Globus pallidus (tissue), 1 donor: Measurements from ENCODE around the gene MIOS.

Source experiments
- DNase-seq: peaks from one replicate; pipeline ENCODE4 v3.0.0-alpha.2; 2015; ENCODE audit warnings: low spot score

The MIOS gene

DNA sequence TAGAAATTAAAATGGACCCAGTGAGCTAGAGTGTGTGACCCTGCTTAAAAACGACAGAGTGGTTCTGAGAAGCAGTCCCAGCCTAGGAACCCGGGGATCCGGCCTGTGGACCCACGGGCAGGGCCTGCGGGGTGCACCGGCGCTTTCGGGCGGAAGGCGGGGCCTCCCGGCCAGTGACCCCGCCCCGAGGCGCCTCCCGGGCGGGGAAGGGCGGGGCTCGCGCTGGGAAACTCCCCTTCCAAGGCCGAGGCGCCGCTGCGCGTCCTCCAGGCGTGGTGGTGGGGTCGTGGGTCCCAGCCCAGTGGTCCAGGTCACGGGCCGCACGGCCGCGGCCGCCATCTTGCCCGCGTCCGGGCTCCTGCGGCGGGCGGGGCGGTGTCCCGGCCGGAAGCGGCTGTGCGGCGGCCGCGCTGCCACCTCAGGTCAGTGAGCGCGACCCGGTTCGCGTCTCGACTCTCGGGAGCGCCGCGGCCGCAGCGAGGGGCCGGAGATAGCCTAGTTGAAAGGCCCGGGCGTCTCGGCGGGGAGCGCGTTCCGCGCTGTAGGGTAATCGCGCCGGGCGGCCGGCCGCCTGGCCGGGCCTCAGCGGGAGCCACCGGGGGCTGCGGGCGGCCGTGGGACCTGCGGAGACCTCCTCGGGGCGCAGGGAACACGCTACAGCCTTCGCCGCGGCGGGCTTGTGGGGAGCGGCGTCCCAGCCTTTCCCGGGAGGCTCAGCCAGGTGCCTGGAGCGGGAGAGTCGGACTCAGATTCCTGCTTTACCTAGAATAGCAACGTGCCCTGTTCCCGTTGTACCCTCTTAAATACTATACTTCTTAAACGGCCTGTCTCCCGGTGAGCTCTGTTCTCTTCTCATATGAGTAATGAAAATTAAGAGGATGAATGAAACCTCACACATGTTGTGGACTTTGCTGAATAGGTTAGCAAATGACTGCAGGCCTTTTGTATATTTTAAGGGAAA, at the start of gene MIOS:
TSS of gene MIOS (plus strand) at position 234 of the 961 bp plus-strand sequence. CDS start 5,592 bp downstream, outside the sequence.
- DNase-seq: peak; percentile 84

DNA sequence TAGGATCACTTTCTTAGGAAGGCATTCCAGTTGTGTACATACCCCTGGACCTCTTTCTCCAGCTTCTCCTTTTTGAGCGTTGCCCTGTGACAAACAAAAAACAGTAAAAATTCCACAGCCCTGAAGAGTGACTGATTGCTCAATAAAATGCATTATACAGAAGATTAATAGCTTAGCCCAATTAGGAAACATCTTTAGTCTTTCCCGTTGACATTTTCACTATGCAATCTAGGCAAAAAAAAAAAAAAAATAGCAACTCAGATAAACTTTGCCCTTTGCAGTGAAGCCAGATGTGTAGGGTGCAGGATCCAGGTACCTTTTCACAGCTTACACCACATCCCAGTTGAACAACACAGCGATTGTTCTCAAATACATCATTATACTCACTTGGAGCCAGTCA, 48.9 kb upstream of the MIOS start:
- DNase-seq: no peak

DNA sequence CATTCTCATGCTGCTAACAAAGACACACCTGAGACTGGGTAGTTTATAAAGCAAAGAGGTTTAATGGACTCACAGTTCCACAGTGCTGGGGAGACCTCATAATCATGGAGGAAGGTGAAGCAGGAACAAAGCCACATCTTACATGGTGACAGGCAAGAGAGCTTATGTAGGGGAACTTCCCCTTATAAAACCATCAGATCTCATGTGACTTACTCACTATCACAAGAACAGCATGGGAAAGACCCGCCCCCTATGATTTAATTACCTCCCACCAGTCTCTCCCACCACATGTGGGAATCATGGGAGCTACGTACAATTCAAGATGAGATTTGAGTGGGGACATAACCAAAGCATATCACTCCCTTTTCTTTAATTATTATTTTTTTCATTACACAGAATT, 47.6 kb upstream of the MIOS start:
- no peak for DNase-seq

- no peak for DNase-seq
Observed at GRCh38 chr7:7519528-7519927, 47.2 kb upstream of the MIOS start.

DNA sequence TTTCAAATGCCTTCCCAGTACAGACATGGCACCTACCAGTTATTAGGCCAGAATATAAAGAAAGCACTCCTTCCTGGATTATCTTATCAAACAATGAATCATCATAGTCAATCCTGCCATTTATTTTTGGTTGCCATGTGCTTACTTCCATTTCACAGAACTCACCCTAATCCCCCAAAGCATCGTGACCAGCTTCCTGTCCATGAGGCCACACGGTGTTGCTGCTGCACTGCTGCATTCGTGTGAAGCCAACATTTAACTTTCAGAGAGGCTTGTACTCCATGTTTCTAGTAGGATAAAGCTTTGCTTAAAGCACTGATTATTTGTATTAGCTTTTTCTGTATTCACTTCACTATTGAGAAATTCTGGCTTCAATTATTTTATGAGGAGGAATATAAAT, 45.4 kb upstream of the MIOS start:
- DNase-seq: no peak

DNA sequence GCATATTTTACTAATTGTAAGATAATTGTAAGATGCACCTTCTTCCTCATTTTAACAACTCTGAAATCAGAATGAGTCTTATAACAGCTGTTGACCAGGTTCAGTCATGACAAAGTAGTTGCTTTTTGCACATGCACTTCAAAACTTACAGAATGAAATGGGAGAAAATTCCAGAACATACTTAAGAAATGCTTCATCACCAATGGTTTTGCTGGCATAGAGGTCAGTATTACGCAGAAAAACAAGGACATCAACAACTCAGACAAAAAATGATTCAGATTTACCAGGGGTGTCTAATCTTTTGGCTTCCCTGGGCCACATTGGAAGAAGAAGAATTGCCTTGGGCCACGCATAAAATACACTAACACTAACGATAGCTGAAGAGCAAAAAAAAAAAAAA, 44.3 kb upstream of the MIOS start:
- no peak for DNase-seq

- no peak for DNase-seq
Observed at GRCh38 chr7:7524121-7524520, 42.6 kb upstream of the MIOS start.

- DNase-seq: no peak
Observed at GRCh38 chr7:7526006-7526405, 40.7 kb upstream of the MIOS start.

GRCh38 chr7:7527047-7527446, 39.6 kb upstream of the MIOS start:
- DNase-seq: no peak

GRCh38 chr7:7529328-7529727, 37.4 kb upstream of the MIOS start:
- DNase-seq: no peak

DNA sequence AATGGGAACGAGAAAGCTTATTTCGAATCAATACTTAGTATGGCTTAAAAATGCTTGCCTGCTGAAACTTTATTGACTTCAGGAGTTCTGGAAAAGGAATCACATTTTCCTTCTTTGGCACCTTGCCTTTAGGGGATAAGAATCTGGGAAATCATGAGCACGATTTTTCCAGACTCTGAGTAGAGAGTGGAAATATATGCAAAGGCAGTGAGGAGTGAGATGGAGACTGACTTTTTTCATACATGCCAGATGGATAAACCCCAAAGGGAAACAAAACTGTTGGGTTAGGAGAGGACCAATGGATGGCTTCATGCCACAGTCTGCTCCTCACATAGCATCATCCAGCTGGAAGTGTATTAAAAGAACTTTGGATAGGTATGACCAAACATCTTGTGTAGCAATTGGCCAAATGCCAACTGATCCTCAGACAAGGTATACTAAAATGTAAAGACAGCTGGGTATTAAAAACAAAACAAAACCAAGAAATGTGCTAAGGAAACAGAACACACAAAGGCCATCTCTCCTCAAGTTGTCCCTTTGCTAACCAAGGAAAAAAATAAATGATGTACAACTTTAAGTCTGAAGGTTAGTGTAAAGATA, 32.8 kb upstream of the MIOS start:
- no peak for DNase-seq

DNA sequence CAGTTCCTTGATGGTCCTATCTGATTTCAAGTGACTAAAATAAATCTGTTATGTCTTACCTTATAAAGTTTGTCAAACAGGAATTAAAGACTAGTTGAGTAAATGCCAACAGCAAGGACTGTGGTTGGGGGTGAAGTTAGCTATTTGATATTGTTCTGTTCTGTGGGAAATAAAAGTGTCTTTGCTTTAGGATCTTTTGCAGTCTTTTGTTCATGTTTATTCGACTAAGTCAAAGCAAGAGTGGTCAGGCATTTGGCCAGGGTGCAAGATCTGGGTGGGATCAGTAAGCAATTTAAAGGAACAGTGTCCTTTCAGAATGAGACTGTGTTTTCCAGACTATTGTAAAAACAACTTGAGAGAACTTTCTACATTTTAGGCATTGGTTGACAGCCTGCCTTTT, 31.0 kb upstream of the MIOS start, which contains the start of gene COL28A1:
TSS of gene COL28A1 (minus strand) at position 183 of the 400 bp plus-strand sequence. CDS start 2,998 bp downstream, outside the sequence.
- DNase-seq: no peak

DNA sequence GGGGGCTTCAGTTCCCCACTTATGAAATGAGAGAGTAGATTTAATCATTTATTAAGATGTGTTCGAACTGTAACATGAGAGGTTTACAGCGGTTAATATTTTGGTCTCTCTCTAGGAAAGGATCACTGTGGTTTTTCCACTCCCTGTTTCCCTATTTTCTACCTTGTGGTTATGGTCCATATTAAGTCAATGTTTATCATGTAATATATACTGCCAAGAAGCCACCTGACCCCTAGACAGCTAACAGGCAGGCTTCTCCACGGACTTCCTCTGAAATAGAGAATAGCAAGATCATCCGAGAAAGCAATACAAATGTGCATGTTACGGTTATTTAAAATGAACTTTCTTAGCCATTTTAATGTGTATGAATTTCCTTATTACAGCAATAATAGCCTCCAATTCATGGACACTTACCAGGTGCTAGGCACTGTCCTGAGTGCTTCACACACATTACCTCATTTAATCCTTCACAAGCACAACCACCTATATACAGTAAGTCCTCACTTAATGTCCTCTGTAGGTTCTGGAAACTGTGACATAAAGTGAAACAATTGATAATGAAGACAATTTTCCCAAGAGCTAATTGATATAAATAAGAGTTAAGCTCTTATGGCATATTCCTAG, 30.2 kb upstream of the MIOS start:
- DNase-seq: no peak

DNA sequence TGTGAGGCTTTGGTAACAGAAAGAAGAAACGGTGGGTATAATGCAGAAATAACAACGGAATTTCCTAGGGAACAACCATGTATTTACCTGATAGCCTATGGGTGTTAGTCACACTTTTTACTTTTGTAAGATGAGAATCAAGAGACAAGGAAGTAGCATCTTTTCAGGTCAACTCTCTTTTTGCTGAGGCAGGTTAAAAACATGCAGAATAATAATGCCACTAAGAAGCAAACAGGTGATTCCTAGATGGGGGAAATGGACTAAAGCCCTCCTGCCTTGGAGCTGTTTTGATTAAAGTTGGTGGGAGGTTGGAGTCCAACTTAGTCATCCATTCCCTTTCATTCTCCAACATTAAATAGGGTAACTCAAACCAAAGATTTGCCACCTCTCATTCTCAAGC, 29.0 kb upstream of the MIOS start:
- no peak for DNase-seq

GRCh38 chr7:7539152-7539551, 27.5 kb upstream of the MIOS start:
- no peak for DNase-seq

GRCh38 chr7:7539711-7540110, 27.0 kb upstream of the MIOS start:
- DNase-seq: no peak

DNA sequence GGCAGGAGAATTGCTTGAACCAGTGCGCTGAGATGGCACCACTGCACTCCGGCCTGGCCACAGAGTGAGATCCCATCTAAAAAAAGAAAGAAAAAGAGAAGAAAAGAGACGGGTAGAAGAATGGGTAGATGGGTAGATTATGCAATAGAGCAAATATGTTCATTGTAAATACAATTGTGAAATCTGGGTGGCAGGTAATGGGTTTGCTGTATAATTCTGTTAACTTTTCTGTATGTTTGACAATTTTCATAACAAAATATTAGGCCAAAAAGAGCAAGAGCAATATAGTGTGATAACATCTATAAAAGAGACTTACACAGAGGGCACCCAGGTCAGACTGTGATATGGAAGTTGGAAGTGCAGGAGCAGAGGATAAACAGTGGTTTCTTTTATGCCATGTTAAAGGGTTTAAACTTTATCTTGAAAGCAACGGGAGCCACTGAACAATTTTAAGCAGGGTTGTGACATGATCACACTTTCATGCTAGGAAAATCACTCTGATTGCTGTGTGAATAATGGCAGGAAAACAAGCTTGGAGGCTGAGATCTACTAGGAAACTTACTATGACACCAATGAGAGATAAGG, 24.3 kb upstream of the MIOS start:
- DNase-seq: no peak

GRCh38 chr7:7548407-7548806, 18.3 kb upstream of the MIOS start:
- DNase-seq: no peak

DNA sequence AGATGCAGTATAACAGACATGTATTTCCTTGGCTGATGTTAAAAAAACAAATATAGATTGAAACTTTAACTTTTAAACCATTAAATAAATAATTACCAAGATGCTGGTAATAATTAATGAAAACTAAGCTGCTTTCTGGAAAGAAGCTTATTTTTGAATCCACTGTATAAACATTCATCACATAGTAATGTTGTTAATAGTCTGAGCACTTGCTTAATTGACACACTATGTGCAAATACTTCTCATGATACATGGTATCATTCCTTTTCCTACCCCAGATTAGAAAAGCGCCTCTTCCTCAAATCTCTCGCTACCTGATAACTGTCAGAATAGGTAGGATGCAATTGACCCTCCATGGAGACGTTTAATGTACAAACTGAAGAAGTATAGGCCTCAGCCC, 16.0 kb upstream of the MIOS start:
- DNase-seq: no peak

DNA sequence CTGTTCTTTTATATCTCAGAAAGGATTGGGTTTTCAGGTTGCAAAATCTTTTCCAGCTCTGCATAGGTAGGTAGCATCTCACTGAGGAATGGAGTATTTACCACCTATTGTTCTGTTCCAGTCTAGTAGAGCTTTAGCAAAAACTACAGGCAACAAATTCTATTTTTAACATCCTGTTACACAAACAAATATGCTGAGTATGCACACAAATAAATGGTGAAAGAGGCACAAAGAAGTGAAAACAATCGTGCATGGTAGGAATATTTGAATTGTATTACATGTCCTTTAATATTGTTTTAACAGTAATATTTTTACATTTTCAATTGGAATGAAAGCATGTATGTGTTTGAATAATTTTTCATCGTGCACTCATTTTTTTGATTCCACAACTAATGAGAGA, 14.5 kb upstream of the MIOS start:
- DNase-seq: no peak

DNA sequence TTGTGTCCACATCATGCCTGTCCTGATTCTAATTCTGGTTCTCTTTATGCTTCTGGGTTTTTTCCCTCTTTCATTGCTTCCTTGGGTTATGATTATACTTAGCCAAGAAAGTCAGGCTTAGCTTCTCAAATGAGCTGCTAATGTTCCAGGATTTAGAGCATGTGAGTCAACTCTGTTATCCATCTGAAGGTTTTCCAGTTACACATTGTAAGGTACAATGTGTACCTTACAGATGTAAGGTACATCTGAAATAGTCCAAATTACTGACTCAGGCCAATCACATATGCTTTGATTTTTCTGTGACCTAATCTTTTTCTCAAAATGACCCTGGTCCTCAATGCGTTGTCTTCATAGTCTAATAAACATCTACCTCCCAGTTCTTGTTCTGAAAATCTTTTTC, 13.3 kb upstream of the MIOS start:
- DNase-seq: no peak

DNA sequence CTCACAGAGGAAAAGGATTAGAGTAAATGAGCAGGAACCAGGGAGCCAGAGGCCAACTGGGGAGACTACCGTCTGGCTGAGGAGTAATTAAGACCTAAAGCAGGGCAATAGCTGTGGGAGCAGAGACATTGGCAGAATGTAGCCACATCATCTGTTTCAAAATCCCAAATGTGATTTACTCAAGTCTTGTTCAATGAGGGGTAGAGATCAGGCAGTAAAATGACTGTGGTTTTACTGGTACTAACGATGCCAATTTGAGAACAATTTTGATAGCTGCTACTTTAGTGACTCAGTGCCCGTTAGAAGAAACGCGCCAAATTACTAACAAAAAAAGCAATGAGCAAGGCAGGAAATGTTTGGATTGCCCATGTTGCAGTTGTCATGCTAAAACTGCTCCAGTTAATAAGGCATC, 12.7 kb upstream of the MIOS start:
- no peak for DNase-seq
